Activated CD4-positive, alpha-beta T cell treated with anti-CD3 and anti-CD28 coated beads, Interleukin-2, Interleukin-4, amounts not matched to agents 100 ng/mL and 50 ng/mL, durations not matched to agents 16 hours and 8 hours (primary cell): Measurements from ENCODE around the gene GLP2R.
"Not testable (repeated sequence)": the region's sequence is repeated elsewhere in the genome, so short reads cannot be mapped to it uniquely, and the experiment has no call there.

Experiments used
- DNase-seq: peaks from one replicate; pipeline ENCODE4 v3.0.0-alpha.2; 2020; ENCODE audit warnings: low spot score

GLP2R gene, protein sequence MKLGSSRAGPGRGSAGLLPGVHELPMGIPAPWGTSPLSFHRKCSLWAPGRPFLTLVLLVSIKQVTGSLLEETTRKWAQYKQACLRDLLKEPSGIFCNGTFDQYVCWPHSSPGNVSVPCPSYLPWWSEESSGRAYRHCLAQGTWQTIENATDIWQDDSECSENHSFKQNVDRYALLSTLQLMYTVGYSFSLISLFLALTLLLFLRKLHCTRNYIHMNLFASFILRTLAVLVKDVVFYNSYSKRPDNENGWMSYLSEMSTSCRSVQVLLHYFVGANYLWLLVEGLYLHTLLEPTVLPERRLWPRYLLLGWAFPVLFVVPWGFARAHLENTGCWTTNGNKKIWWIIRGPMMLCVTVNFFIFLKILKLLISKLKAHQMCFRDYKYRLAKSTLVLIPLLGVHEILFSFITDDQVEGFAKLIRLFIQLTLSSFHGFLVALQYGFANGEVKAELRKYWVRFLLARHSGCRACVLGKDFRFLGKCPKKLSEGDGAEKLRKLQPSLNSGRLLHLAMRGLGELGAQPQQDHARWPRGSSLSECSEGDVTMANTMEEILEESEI

DNA sequence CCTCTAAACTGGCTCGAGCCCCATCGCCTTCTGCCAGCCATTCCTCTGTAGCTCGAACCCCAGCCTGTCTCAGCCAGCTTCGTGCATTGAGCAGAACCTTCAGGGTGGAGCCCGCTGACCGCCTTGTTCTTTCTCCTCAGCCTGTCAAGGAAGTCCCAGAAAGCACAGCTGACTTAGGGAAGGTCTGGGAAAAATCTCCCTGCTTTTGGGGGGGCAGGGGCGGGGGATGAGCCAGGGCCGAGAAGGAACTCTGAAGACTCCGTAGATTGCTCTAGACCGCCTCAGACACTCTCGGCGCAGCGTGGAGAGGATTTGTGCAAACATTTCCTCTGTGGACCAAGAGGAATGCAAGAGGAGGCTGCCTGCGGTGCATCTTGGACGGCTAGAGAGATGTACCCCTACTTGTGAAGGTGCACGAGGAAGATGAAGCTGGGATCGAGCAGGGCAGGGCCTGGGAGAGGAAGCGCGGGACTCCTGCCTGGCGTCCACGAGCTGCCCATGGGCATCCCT, at the start of gene GLP2R:
GLP2R (plus strand) TSS at position 284 of the 510 bp plus-strand sequence; CDS start at position 424, 140 bp downstream.
- no peak for DNase-seq

DNA sequence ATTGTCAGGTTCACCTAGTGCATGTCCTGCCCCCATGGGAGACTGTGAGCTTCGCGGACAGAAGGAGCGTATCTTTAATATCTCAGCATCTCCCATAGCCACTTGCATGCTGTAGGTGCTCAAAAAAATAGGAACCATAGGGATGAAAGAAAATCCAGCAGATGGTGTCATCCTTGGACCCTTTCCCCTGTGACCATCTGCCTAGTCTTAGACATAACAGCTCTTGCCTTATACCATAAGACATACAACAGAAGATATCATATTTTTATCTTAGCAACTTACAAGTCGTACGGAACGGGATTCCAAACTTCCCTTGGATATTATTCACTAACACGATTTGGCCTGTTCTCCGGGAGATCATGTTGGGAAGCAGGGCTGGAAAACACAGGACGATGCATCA, 48.8 kb upstream of the GLP2R start:
- DNase-seq, result no peak

DNA sequence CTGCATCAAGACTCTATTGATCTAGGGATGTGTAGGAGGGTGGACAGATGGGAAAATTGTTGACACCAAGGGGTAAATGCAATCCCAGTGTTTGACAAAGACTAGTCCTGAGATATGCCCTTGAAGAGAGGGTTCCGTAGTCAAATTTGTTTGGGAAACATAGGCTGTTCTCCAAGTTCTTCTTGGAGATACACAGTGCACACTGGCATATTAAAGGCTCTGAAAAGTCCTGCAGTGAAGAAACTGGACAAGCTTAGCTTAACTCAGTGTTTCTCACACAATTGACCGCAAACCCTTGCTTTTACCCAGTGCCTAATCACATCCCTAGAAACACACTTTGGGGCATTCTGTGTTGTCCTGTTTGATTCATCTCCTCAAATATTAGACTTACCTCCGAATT, 45.2 kb upstream of the GLP2R start:
- no peak for DNase-seq

DNA sequence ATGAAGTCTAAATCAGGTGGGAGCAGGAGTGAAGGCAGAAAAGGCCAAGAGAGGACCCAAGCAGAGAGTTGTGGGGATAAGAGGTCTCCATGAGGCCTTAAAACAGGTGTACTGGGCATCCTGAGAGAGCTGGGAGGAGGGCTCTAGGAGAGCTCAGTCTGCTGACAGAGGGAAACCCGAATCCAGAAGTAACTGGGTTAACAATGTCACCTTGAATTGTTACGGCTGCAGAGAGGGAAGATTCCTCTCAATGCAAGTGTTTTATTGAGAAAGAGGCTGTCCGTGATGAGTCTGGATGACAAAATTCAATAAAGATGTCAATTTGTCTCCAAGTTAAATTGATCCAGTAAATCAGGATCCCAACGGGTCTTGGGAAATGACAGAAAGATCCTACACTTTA, 42.7 kb upstream of the GLP2R start:
- DNase-seq, result no peak

DNA sequence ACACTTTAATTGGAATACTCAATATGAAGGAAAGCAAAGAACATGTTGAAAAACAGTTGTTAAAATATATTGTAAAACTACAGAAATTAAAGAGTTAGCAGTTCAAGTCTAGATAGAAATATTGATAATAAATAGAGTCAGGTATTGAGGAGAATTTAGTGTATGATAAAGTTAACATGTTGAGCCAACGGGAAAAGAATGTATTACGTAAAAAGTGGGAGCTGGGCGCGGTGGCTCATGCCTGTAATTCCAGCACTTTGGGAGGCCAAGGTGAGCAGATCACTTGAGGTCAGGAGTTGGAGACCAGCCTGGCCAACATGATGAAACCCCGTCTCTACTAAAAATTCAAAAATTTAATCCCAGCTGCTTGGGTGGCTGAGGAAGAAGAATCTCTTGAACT, 42.3 kb upstream of the GLP2R start:
- not testable (repeated sequence) for DNase-seq

DNA sequence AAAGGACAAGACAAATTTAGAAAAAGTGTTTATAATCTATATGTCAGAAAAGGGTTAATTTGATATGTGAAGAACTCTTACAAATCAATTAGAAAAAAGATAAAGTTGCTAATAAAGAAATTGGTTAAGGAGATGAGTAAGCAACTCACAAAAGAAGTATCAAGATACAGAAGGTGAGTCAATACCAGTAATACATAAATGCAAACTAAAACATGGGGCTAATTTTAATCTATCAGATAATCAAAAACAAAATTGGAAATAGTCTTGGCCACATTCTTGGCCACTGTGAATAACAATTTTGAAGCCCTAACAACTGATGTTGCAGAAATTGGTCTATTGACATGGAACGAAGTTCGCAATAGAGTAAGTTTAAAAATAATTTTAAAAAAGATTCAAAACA, 41.2 kb upstream of the GLP2R start:
- no peak for DNase-seq

DNA sequence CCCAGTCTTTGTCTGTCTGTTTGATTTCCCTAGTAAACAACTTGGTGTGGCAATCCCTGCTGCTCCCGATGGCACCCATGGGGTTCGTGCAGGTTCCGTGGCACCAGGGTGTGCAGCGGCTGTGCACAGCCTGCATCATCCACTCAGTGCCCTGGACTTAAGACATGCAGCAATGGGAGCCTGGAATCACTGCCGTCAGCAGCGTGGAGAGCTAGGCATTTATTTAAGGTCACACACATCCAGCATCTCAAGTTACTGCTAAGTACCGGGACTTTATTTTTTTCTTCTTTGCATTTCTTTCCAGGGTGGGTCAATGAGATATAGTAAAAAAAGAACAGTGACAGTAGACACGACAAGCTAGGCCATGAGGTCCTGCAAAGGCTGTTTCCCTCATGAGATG, 37.1 kb upstream of the GLP2R start:
- no peak for DNase-seq

DNA sequence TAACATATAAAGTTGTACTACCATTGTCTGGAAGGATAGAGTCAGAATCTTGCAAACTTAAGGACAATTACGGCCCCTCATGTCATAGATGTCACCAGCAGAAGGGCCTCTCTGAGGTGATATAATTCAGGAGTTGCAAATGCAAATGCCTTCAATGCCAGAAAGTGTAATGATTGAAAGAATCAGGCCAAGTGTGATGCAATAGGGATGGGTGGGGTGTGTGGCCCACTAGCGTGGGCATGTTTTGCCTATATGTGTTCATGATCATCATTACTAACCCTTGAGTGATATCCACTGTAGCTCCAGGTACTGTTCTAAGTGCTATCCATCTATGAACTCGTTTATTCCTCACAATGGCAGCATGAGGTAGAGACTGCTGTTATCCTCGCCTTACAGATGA, 35.4 kb upstream of the GLP2R start:
- DNase-seq, result no peak

DNA sequence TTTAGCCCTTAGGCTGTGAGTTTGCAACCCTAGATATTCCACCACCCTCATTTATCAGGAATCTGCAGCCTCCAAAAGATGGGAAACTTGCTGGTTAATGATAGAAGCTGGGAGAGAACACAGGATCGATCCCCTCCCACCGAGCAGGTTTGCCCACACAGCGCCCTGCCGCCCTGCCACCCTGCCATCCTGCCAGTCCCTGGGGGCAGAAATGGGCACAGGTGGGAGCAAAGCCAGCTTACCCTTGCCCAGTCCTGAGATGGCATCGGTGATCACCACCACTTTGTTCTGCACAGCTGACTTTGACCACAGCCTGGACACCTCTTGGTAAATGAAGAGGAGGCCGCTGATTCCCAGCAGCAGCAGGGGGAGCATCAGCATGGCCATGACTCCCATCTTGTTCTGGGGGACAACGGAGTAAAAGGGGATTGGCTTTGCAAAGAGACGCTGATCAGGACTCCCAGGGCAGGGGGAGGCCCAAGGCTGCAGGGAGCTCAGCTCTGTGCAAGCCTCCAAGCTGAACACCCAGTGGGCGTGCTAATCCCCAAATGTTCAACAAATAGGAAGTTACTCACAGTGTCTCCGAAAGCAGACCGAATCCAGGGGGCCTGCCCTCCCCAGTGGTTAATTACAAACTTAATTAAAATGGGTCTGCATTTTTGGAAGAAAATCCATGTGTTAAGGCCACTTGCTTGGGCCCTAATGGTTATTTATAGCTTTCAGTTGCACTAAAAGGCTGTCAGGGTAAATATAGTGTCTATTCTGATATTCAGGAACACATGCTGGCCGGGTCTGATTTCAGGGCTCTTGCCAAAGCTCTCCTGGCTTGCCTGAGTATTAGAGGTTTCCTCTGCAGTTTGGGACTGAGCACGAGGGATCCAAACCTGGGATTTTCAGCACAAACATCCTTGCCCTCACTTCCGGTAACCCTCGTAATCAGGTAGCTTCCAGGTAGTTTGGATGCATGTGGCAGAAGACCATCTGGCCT, 34.5 kb upstream of the GLP2R start, which contains the start of gene DHRS7C:
DHRS7C (minus strand) TSS at position 704 of the 988 bp plus-strand sequence; CDS start at position 396, 308 bp downstream.
- no peak for DNase-seq

DNA sequence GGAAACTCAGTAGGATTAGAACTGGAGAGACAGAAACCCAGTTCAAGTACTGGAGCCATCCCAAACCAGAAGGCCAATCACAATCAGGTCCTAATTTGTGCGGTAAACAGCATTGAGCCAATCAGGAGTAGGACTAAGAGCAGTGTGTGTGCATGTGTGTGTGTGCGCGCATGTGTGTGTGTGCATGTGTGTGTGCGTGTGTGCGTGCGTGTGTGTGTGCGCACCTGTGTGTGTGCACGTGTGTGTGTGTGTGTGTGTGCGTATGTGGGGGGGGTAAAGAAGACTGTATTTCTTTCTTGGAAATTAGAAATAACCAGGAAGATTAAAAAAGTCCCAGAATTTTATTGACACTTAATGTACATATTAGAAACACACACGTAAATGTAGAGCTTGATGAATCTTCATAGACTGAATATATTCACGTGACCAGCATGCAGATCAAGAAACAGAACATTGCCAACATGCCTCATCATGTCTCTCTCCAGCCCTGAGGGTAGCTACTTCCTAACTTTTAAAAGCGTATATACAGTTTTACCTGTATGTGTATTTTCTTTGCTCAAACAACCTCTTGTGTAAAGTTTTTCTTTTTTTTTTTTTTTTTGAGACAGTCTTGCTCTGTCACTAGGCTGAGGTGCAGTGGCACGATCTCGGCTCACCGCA, 33.4 kb upstream of the GLP2R start:
- no peak for DNase-seq

DNA sequence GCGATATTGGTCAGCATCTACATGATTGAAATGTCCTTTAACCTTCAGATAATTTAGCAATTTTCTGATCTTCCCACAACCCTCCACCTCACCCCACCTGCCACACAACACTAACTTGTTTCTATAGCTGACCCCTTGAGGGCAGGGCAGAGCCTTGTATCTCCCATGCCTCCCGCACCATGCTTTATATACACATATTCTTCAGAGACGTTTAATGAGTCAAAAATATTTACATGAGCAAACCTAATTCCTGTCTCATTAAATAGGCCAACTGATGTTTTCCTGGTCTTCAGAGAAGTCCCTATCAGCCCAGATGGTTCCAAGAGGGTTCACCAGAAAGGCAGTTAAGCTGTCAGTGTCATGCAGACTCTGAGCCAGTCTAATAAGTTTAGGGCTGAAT, 27.7 kb upstream of the GLP2R start:
- DNase-seq, result no peak

DNA sequence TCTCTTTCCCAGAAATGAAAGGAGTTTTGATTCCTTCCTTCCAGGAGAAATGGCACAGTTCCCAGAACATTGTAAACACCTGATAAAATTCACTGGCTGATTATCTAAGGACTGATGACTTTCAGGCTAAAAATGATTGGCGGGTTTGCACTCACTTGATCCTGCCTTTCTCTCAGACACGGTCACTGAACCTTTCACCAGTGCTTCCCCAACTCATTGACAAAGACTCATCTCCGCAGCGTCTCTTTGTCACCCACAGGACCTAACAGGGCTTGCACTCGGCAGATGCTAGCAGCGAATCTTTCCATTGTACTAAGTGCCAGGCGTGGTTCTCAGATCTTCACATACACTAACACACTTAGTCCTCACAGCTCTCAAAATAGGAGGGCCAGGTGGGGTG, 27.0 kb upstream of the GLP2R start:
- no peak for DNase-seq

DNA sequence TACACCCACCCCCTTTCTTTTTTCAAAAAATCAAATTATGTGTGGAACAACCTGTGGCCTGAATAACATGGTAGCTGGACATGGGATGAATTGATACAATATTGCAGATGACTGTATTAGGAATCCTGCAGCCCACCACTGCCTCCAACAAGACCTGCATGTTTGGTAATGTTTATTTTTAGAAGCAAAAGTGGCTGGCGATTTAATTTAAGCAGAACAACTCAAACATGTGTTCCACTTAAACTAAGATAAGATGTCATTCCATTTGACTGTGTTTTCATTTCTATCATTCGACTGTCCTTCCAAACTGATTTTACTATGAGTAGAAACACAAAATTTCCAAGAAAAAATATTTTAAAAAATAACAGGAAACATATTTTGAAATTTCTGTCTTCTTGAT, 24.2 kb upstream of the GLP2R start:
- no peak for DNase-seq

DNA sequence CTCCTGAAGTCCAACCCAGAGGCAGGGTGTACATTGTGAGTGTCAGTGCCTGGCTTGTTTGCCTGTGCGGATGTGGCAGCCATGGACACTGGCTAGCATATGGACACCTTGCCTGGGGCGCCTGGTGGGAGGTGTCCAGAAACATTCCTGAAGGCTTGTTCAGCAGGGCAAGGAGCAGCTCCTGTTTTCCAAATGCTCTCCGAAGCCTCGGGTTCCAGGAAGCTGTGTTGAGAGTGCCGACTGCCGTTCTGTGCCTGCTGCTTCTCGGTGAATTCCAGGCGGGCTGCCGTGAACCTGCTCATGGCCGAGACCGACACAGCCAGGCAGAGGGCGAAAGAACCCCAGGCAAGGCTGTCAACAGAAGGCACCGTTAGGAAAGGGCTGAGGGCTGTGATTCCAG, 23.4 kb upstream of the GLP2R start:
- no peak for DNase-seq

DNA sequence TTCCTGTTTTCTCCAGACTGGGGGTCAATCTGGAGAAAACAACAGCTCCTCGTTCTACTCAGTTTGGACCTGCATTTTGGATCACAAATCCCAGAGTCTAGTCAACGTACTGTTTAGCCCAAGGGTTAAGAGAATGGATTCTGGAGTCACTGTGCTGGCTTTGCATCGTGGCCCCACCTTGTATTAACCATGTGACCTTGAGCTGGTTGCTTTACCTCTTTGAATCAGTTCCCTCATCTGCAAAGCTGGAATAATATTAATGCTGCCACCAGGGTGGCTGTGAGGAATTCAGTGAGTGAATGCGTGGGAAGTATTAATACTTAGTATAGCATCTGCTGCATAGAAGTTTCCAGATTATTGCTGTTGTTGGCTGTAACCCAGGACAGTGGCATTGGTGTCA, 23.0 kb upstream of the GLP2R start:
- no peak for DNase-seq

DNA sequence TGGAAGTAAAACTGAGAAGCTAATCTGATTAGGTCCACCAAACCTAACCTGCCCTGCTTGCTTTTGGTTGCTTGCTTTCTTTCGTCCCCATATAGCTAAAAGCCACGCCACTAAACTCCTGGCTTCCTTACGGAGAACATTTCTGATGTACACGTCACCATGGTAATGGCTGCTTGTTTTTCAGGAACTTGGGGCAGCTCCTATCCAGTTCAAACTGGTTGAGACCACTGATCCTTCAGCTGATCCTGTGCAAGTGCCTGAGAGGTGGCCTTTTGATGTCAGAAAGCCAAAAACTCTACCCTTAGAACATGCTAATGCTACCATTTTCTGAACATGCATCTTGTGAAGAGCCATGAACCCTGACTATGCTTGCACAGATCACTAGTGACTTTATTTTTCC, 20.0 kb upstream of the GLP2R start:
- no peak for DNase-seq

DNA sequence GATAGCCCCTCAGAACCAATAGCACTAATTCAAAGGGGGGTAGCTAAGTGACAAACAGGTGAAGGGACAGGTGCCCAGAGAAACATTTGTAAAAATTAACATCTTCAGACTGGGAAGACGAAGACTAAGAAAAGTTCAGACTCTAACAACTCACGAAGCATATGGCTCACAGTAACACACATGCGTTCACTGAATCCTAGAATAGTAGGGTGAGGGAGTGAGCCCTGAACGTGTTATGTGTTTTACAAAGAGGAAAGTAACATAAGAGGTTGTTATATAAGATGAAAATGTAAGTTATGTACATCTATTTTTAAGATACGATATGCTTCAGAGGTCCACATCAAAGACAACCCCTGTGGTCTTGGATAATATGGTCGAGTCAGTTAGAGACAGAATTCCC, 19.0 kb upstream of the GLP2R start:
- DNase-seq, result no peak

DNA sequence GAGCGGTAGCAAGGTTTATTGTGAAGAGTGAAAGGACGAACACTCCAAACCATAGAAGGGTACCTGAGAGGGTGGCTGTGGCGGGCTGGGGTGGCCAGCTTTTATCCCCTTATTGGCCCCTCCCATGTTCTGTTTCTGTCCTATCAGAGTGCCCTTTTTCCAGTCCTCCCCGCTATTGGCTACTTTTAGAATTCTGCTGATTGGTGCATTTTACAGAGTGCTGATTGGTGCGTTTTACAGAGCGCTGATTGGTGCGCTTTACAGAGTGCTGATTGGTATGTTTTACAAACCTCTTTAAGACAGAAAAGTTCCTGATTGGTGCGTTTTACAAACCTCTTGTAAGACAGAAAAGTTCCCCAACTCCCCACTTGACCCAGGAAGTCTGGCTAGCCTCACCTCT, 16.3 kb upstream of the GLP2R start:
- no peak for DNase-seq

DNA sequence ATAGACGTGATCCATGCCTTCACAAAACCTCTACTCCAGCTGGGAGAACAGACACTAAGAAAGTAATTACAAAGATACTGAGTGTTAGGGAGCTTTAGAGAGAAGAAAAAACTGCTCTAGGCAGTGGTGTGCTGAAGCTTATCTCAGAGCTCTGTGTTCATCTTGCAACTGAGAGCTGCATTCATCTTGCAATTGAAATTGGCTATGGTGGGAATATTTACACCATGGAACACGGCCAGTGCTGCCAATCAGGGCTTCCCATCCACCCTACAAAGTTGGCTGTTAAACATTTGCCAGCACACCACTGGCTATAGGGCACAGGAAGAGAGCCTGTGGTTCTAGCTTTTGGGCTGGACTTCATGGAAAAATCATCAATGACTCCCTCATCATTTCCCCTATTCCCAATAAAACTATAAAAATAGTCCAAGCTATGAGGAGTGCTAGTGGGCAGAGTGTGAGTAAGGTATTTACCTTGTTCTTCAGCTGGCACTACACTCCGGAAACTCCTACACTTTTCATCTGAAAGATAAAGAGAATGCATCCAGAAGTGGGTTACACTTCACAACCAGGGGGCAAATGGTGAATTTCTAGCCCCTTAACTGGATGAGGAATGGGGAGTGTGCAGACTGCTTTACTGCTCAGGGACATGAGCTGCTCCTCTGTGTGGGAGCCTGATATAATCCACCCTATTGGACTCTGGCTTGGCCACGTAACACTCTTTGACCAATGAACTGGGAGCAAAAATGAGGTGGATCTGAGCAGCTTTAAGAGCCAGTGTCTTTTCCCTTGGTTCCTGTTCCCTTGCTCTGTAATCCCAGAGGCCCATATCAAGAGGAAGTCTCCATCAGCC, 15.4 kb upstream of the GLP2R start:
- DNase-seq, result no peak

DNA sequence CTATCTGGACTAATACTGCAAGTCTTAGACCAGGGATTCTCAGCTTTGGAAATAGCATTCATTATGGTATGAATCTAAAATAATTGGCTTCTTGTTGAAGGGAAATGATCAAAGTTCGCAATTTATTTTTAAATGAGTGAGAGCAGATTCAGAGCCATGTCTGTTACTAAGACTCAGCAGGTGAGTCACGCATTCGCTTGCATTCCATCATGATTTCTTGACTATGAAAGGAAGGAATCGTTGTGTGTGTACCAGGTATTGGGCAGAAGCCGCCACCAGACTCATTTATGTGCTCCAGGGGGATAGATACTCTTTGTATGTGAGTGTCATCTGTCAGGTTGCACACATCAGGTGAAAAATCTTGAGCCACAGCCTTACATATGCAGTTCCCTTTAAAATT, 14.6 kb upstream of the GLP2R start:
- no peak for DNase-seq

DNA sequence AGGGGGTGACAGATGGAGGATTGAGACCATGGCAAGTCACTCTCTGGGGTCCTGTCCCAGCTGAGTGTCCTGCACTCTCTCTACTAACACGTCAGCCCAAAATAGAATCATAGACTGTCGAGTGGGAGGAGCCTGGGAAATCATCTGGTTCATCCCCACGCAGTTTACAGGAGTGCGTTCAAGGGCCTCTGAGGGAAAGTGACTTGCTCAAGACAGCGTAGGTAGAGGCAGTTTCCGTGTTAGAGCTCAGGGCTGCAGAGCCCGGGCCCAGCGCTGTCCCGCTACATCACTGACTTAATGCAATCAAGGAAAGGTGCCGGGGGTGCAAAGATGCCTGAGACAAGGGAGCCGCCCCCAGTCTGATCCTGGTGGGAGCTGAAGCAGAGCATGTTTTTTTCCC, 14.2 kb upstream of the GLP2R start:
- no peak for DNase-seq
